Neural cell (in vitro differentiated cells): ENCODE data around the gene SIX3.

Experiments
- CTCF ChIP-seq: fragments of 450-650 bp; IDR thresholded peaks from 2 replicates; pipeline ENCODE4 v1.5.1; 2014; ENCODE audit warnings: antibody characterized with exemption, mild to moderate bottlenecking, moderate library complexity; ENCODE audit not compliant: poor library complexity, severe bottlenecking
- EP300 ChIP-seq: fragments of 450-650 bp; conservative IDR thresholded peaks from 2 replicates; pipeline ENCODE4 v1.6.1; 2014; ENCODE audit warnings: antibody characterized with exemption, mild to moderate bottlenecking, moderate library complexity; ENCODE audit not compliant: poor library complexity, severe bottlenecking
- MXI1 ChIP-seq: fragments of 450-650 bp; conservative IDR thresholded peaks from 2 replicates; pipeline ENCODE4 v1.6.1; 2014; ENCODE audit warnings: antibody characterized with exemption, mild to moderate bottlenecking; ENCODE audit not compliant: poor library complexity, severe bottlenecking
- POLR2AphosphoS5 ChIP-seq: IDR thresholded peaks from 2 replicates; pipeline ENCODE4 v1.6.1; 2012
- RAD21 ChIP-seq: fragments of 450-650 bp; conservative IDR thresholded peaks from 2 replicates; pipeline ENCODE4 v1.6.1; 2014; ENCODE audit warnings: antibody characterized with exemption, mild to moderate bottlenecking, moderate library complexity
- REST ChIP-seq: IDR thresholded peaks from 2 replicates; pipeline ENCODE4 v1.6.1; 2012; ENCODE audit warnings: borderline replicate concordance
- SMC3 ChIP-seq: fragments of 450-650 bp; conservative IDR thresholded peaks from 2 replicates; pipeline ENCODE4 v1.6.1; 2014; ENCODE audit warnings: antibody characterized with exemption, mild to moderate bottlenecking, moderate library complexity; ENCODE audit not compliant: poor library complexity
- TAF1 ChIP-seq: IDR thresholded peaks from 2 replicates; pipeline ENCODE4 v1.6.1; 2012; ENCODE audit warnings: low read depth

GRCh38 chr2:44957656-44958327 is 16.3 kb downstream of the SIX3 start:
- TF ChIP-seq CTCF (no peak), TAF1 (no peak), EP300 (no peak), REST (no peak), RAD21 (no peak), MXI1 (no peak), POLR2AphosphoS5 (no peak), SMC3 (no peak)
